Measurements from ENCODE around the gene BRPF3.

Gene BRPF3

GRCh38 chr6:36224918-36225461, 28.4 kb downstream of the BRPF3 start:
- Histone ChIP-seq H3K4me3 (no peak overlapping the region), H3K27ac (no peak overlapping the region)

GRCh38 chr6:36226438-36227047, 30.0 kb downstream of the BRPF3 start:
- Histone ChIP-seq H3K27ac (no peak overlapping the region), H3K4me3 (no peak overlapping the region)

GRCh38 chr6:36227379-36228228, 31.1 kb downstream of the BRPF3 start:
- peak overlapping the region in 4 of 21 experiments; percentile 5 to 39 (median 30) for H3K27ac ChIP-seq
- no peak overlapping the region for H3K4me3 ChIP-seq

- Histone ChIP-seq H3K4me3 (no peak overlapping the region), H3K27ac (no peak overlapping the region)
Observed at GRCh38 chr6:36229223-36229622, 32.7 kb downstream of the BRPF3 start.

- H3K4me3 ChIP-seq: no peak overlapping the region
- no peak overlapping the region for H3K27ac ChIP-seq
Observed at GRCh38 chr6:36230371-36230770, 33.8 kb downstream of the BRPF3 start.

GRCh38 chr6:36232172-36232571, 35.6 kb downstream of the BRPF3 start:
- H3K4me3 ChIP-seq: no peak overlapping the region
- no peak overlapping the region for H3K27ac ChIP-seq

GRCh38 chr6:36235309-36235708, 38.8 kb downstream of the BRPF3 start:
- Histone ChIP-seq H3K4me3 (no peak overlapping the region), H3K27ac (no peak overlapping the region)

- Histone ChIP-seq H3K27ac (no peak overlapping the region), H3K4me3 (no peak overlapping the region)
Observed at GRCh38 chr6:36235862-36236261, 39.3 kb downstream of the BRPF3 start.

DNA sequence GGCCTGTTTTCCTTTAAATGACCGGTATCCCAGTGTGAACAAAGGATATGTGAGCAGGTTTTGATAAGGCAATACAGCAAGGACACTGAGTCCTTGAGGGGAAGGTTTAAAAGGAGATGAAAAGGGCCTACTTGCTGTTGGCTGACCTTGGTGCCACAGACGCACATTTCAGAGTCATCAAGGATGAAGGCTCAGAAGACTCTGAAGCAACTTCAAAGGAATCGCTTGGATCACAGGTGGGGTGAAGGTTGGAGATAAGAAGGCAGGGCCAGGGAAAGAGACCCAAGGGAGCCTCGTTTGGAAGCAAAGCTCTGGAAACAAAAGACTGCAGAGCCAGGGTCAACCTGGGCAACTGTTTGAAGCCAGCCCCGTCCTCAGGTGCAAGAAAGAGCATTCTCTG, 43.2 kb downstream of the BRPF3 start:
- no peak overlapping the region for H3K27ac ChIP-seq
- H3K4me3 ChIP-seq: no peak overlapping the region

GRCh38 chr6:36241728-36242127, 45.2 kb downstream of the BRPF3 start:
- Histone ChIP-seq H3K27ac (no peak overlapping the region), H3K4me3 (no peak overlapping the region)

GRCh38 chr6:36242161-36242560, 45.6 kb downstream of the BRPF3 start:
- H3K27ac ChIP-seq: no peak overlapping the region

GRCh38 chr6:36242626-36243025, 46.1 kb downstream of the BRPF3 start:
- no peak overlapping the region for H3K4me3 ChIP-seq

More at GRCh38 chr6:36242161-36242560, 45.6 kb downstream of the BRPF3 start:
- no peak overlapping the region for H3K4me3 ChIP-seq

DNA sequence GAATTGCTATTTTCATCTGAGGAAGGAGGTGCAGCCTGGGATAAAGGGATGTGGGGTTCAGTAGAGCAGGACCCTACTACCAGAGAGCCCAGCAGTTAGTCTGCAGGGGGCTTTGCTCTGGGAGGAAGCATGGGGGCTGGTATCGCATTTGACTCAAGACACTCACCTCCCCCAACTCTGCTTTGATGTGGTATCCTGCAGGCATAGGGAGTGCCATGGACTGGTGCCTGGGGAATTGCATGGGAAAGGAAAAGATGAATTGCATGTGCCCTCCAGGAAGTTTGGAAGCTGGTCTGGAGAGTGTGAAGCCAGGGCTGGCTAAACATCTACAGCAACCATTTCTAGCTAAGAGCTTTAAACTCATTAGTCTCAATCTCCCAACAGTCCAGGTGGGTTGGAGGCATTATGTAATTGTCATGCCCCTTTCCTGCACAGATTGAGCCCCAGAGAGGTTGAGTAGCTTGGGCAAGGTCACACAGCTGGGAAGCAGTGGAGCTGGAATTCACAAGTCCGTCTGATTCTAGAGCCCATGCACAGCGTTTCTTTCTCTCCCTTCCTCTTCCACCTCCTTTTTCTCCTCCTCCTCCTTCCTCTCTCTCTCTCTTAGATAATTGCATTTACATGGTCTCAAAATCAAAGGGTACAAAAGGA, 47.1 kb downstream of the BRPF3 start:
- Histone ChIP-seq H3K27ac (no peak overlapping the region), H3K4me3 (no peak overlapping the region)

More at GRCh38 chr6:36242626-36243025, 46.1 kb downstream of the BRPF3 start:
- H3K27ac ChIP-seq: no peak overlapping the region

DNA sequence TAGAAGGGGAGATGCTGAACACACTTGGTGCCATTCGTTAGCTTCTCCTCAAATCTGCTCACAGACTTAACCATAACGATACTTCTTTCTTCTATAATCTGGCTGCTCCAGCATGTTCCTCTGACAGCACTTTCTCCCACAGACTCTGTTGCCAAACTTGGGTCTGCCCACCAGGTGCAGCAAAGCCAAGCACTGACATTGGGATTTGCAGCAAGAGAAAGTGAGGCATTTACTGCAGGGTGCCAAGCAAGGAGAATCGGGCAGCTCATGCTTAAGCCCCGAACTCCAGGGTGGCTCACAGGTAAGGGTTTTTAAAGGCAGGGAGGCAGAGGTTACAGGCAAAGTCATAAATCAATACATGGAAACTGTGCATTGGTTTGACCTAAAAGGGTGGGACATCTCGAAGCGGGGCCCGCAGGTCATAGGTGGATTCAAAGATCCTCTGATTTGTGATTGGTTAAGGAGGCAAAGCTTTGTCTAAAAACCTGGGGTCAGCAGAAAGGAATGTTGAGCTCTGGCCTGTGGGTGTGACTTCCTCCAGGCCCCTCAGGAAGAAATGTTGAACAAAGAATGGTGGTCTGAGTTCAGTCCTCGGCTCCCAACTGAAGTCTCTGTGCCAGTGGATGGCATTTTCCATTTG, 48.2 kb downstream of the BRPF3 start:
- Histone ChIP-seq H3K4me3 (no peak overlapping the region), H3K27ac (no peak overlapping the region)

- H3K27ac ChIP-seq: peak overlapping the region in 6 of 21 experiments; percentile 0 to 81 (median 56)
- H3K4me3 ChIP-seq: no peak overlapping the region
Observed at GRCh38 chr6:36245572-36246061, 49.1 kb downstream of the BRPF3 start.

- Histone ChIP-seq H3K4me3 (no peak overlapping the region), H3K27ac (peak overlapping the region in 16 of 21 experiments; percentile 1 to 81 (median 58))
Observed at GRCh38 chr6:36246506-36247268, 50.1 kb downstream of the BRPF3 start.

GRCh38 chr6:36247693-36248092, 51.1 kb downstream of the BRPF3 start:
- Histone ChIP-seq H3K4me3 (no peak overlapping the region), H3K27ac (peak overlapping the region in 15 of 21 experiments; percentile 1 to 81 (median 59))

- H3K4me3 ChIP-seq: no peak overlapping the region
- peak overlapping the region in 7 of 21 experiments; percentile 54 to 81 (median 65) for H3K27ac ChIP-seq
Observed at GRCh38 chr6:36248980-36249379, 52.4 kb downstream of the BRPF3 start.

DNA sequence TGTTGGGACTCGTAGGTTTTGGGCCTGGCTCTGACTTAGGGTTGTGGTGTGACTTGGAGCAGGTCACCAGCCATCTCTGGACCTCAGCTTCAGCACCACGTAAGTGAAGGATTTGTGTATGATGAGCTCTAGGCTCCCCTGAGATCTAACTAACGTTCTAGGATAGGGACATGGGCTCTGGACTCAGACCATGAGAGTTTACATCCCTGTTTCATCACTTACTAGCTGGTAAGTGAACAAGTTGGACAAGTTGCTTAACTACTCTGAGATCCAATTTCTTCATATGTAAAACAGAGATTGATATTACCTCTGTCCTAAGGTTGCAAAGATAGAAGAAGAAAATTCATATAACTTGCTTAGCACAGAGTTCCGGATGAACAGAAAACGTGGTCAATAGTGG, 53.0 kb downstream of the BRPF3 start:
- Histone ChIP-seq H3K4me3 (no peak overlapping the region), H3K27ac (peak overlapping the region in 5 of 21 experiments; percentile 34 to 81 (median 58))
